Measurements from ENCODE around the gene KMT2A. TPM values are rescaled to one million over a fixed set of nuclear protein-coding genes. Genes with fewer than 3 reads are reported as not detected.
A peak's percentile ranks its signal among the peaks of the same experiment; 100 is the strongest.

KMT2A gene
- total RNA-seq, 1 experiment from 2014 or later: 50.4 TPM

- Histone ChIP-seq H3K9me3 (ENCODE audit: control insufficient read depth in 1 of 2, insufficient read depth in 1 of 2, low read depth in 1 of 2, low read length in 2 of 2) (no peaks in the 10 kb centered on the region), H3K9me2 (ENCODE audit: insufficient read depth) (no peaks in the 10 kb centered on the region), H4K20me1 (ENCODE audit: insufficient read depth) (no peaks in the 10 kb centered on the region), H3K27ac (ENCODE audit: low read depth, low read length) (no peak overlapping the region; the same call in 1 of the 2 replicates), H3K27me3 (ENCODE audit: insufficient read depth, low read length) (no peaks in the 10 kb centered on the region), H3K9ac (ENCODE audit: low read length) (no peak overlapping the region), H3K4me1 (ENCODE audit: control insufficient read depth in 1 of 2, insufficient read depth in 2 of 2, low read length in 2 of 2) (peaks cover 22 to 28% of the 10 kb centered on the region in 2 experiments), H3K79me2 (ENCODE audit: insufficient read depth, low read length) (no peaks in the 10 kb centered on the region), H2AFZ (ENCODE audit: low read depth, low read length, poor library complexity, severe bottlenecking) (no peak overlapping the region), H3K4me3 (replicated peaks in 1 of 2; ENCODE audit: low read depth in 1 of 2, low read length in 2 of 2) (no peak overlapping the region), H3K36me3 (ENCODE audit: control insufficient read depth in 1 of 2, insufficient read depth in 2 of 2, low read length in 2 of 2) (no peaks in the 10 kb centered on the region; a peak in 1 of 4 replicates), H3K4me2 (ENCODE audit: low read length) (no peak overlapping the region)
- ATAC-seq: no peak
- BruUV-seq (replicated peaks): no TSS peak
- ChIA-PET POLR2A (no interaction called here), RAD21 (ENCODE audit: low non-redundant PET in 1 of 2, low total read pairs in 2 of 2, uncharacterized antibody in 2 of 2, unreplicated experiment in 2 of 2) (no interaction called here), CTCF (no interaction called here)
- intact Hi-C loops (cut with micrococcal nuclease): no loop called here
- DNase-seq (ENCODE audit: low read depth, low spot score): no peak
- TF ChIP-seq CBX3 (IDR thresholded peaks at IDR 0.05; ENCODE audit: low read depth) (no peak), EGR1 (IDR thresholded peaks at IDR 0.05; ENCODE audit: low read depth) (no peak), ELF1 (IDR thresholded peaks at IDR 0.05; ENCODE audit: borderline replicate concordance, low read depth) (no peak), MAX (IDR thresholded peaks at IDR 0.05) (no peak), POLR2AphosphoS5 (IDR thresholded peaks at IDR 0.05; ENCODE audit: low read depth, low read length) (no peak), SIN3A (IDR thresholded peaks at IDR 0.05; ENCODE audit: low read depth) (no peak)
These were observed 100.4 kb downstream of the KMT2A start for GRCh38 chr11:118536726-118537125.

- ATAC-seq: peak; percentile 46; the same call in 1 of the 2 replicates
- RAD21 ChIA-PET (ENCODE audit: low non-redundant PET in 1 of 2, low total read pairs in 2 of 2, uncharacterized antibody in 2 of 2, unreplicated experiment in 2 of 2): no interaction called here
- no TSS peak for BruUV-seq (replicated peaks)
- Histone ChIP-seq H3K4me1 (ENCODE audit: control insufficient read depth in 1 of 2, insufficient read depth in 2 of 2, low read length in 2 of 2) (peaks cover 17 to 23% of the 10 kb centered on the region in 2 experiments), H3K27ac (ENCODE audit: low read depth, low read length) (peak overlapping the region; percentile 48), H3K36me3 (ENCODE audit: control insufficient read depth in 1 of 2, insufficient read depth in 2 of 2, low read length in 2 of 2) (no peaks in the 10 kb centered on the region; a peak in 1 of 4 replicates), H3K9me2 (ENCODE audit: insufficient read depth) (no peaks in the 10 kb centered on the region), H3K9me3 (ENCODE audit: control insufficient read depth in 1 of 2, insufficient read depth in 1 of 2, low read depth in 1 of 2, low read length in 2 of 2) (no peaks in the 10 kb centered on the region), H3K27me3 (ENCODE audit: insufficient read depth, low read length) (no peaks in the 10 kb centered on the region), H4K20me1 (ENCODE audit: insufficient read depth) (no peaks in the 10 kb centered on the region), H3K9ac (ENCODE audit: low read length) (no peak overlapping the region), H3K79me2 (ENCODE audit: insufficient read depth, low read length) (no peaks in the 10 kb centered on the region), H3K4me2 (ENCODE audit: low read length) (peak overlapping the region; percentile 53), H3K4me3 (replicated peaks in 1 of 2; ENCODE audit: low read depth in 1 of 2, low read length in 2 of 2) (peak overlapping the region in 1 of 2 experiments; percentile 36; a peak in 2 of 4 replicates), H2AFZ (ENCODE audit: low read depth, low read length, poor library complexity, severe bottlenecking) (no peak overlapping the region)
- no peak for DNase-seq (ENCODE audit: low read depth, low spot score)
- intact Hi-C loops (cut with micrococcal nuclease): no loop called here
- POLR2A ChIA-PET: no interaction called here
- CTCF ChIA-PET: no interaction called here
- TF ChIP-seq FOSL1 (IDR thresholded peaks at IDR 0.05; ENCODE audit: low read depth) (peak; percentile 67; the same call in 1 of the 2 replicates), ATF3 (IDR thresholded peaks at IDR 0.05) (no peak), POLR2A (IDR thresholded peaks at IDR 0.05; ENCODE audit: borderline replicate concordance, extremely low read depth, insufficient read depth, insufficient read length) (no peak), REST (IDR thresholded peaks at IDR 0.05; ENCODE audit: low read depth) (no peak), RAD21 (IDR thresholded peaks at IDR 0.05; ENCODE audit: low read depth) (no peak), MAX (IDR thresholded peaks at IDR 0.05) (no peak), POLR2AphosphoS5 (IDR thresholded peaks at IDR 0.05; ENCODE audit: low read depth, low read length) (no peak), YY1 (IDR thresholded peaks at IDR 0.05; ENCODE audit: extremely low read depth, insufficient replicate concordance, low read depth, low read length) (no peak), SIN3A (IDR thresholded peaks at IDR 0.05; ENCODE audit: low read depth) (no peak), ZBTB33 (IDR thresholded peaks at IDR 0.05; ENCODE audit: extremely low read depth, insufficient replicate concordance, low read length) (no peak), SRF (IDR thresholded peaks at IDR 0.05; ENCODE audit: low read depth) (no peak; the same call in 1 of the 2 replicates)
These were observed 101.2 kb downstream of the KMT2A start for GRCh38 chr11:118537409-118537980.
